KBM-7 (cell line): ENCODE data around the gene HOXA11.

Experiments used
- DNase-seq: peaks from one replicate; pipeline ENCODE4 v3.0.0-alpha.2; 2015
- in situ Hi-C: fragments of 300-500 bp; cut with MboI; formaldehyde crosslinking; loops from 2 replicates; pipeline ENCODE4 v1.14.3; 2020; ENCODE audit warnings: low sequenced_read_pairs, low pct_unique_long_range_greater_than_20kb, mixed read lengths

Gene HOXA11

GRCh38 chr7:27132978-27133377 lies 52.1 kb downstream of the HOXA11 start:
- no peak for DNase-seq
- in situ Hi-C loops, result no loop called here

- no peak for DNase-seq
Measured at GRCh38 chr7:27132214-27132613, 52.8 kb downstream of the HOXA11 start.

GRCh38 chr7:27131390-27131819 lies 53.6 kb downstream of the HOXA11 start:
- DNase-seq, result no peak
- in situ Hi-C loops, result no loop called here

More at GRCh38 chr7:27132214-27132613, 52.8 kb downstream of the HOXA11 start:
- in situ Hi-C loops, result no loop called here
